Upper lobe of left lung (tissue), 6 donors: Measurements from ENCODE around the gene TES. TPM values are rescaled to one million over a fixed set of nuclear protein-coding genes. Genes with fewer than 3 reads are reported as not detected.

Experiments used
- ATAC-seq, 2 donors: fragments of 200-7000 bp; cut with Tn5 transposase; one replicate each; pipeline ENCODE4 v1.9.1; 2022; ENCODE audit warnings: mild to moderate bottlenecking in 2 of 2, moderate library complexity in 2 of 2; ENCODE audit not compliant: low FRiP score in 2 of 2
- DNase-seq, 2 donors: peaks; one replicate each; pipeline ENCODE4 v3.0.0-alpha.2; 2019 to 2020
- H3K27ac ChIP-seq, 4 donors: fragments of 200-600 bp; sonication (generic); one replicate each; pipeline ENCODE4 v1.5.1; 2016 to 2019
- H3K27me3 ChIP-seq, 4 donors: fragments of 200-600 bp; sonication (generic); one replicate each; pipeline ENCODE4 v1.5.1; 2017 to 2019
- H3K36me3 ChIP-seq, 4 donors: fragments of 200-600 bp; sonication (generic); one replicate each; pipeline ENCODE4 v1.5.1; 2016 to 2019
- H3K4me1 ChIP-seq, 4 donors: fragments of 200-600 bp; sonication (generic); one replicate each; pipeline ENCODE4 v1.5.1; 2018 to 2019
- H3K4me3 ChIP-seq, 4 donors: fragments of 200-600 bp; sonication (generic); one replicate each; pipeline ENCODE4 v1.5.1; 2017 to 2019; ENCODE audit warnings: mild to moderate bottlenecking in 2 of 4, moderate library complexity in 1 of 4
- H3K9me3 ChIP-seq, 4 donors: fragments of 200-600 bp; sonication (generic); one replicate each; pipeline ENCODE4 v1.5.1; 2018 to 2019
- CTCF ChIP-seq, 6 experiments: fragments of 450-650 bp in 4 of 6; fragments of 200-600 bp in 2 of 6; sonication (generic) in 2 of 6; IDR thresholded peaks; one replicate each; pipeline ENCODE4 v1.5.1; 2016 to 2019; ENCODE audit warnings: antibody characterized with exemption in 6 of 6
- EP300 ChIP-seq, 4 donors: sonication (generic); formaldehyde crosslinking; IDR thresholded peaks; one replicate each; pipeline ENCODE4 v1.5.1; 2017; ENCODE audit warnings: antibody characterized with exemption in 4 of 4, control low read depth in 2 of 4
- POLR2A ChIP-seq, 4 donors: fragments of 450-650 bp; IDR thresholded peaks; one replicate each; pipeline ENCODE4 v1.5.1; 2016 to 2017; ENCODE audit warnings: antibody characterized with exemption in 4 of 4, mild to moderate bottlenecking in 2 of 4
- POLR2AphosphoS5 ChIP-seq, 2 donors: sonication (generic); formaldehyde crosslinking; IDR thresholded peaks; one replicate each; pipeline ENCODE4 v1.5.1; 2017; ENCODE audit warnings: antibody characterized with exemption in 2 of 2
- WGBS, 2 donors: methylation state at CpG; one replicate each; pipeline ENCODE4 v1.1.5; 2017 to 2018; 5-methylcytosine and 5-hydroxymethylcytosine counted together
- total RNA-seq, 6 donors: library from RNA; depleted of rRNA in 4 of 6; stranded (reverse); fragments of >200 nt in 4 of 6; gene quantifications; one replicate each; pipeline versions ENCODE4 v1.1.0 to v1.2.1, GENCODE V29; 2016 to 2021
- donor health status: DM: no; HTN: no; CAD: no; lungs with moderate emphysema.
- donor health status: DM: no; HTN: yes; CAD: no; lungs with severe emphysema.

The TES gene
- total RNA-seq, 6 donors from 2014 or later: 58.0 to 159 (median 87.1) TPM

GRCh38 chr7:116227678-116228239 is 17.4 kb downstream of the TES start:
- ATAC-seq: peak in 1 of 2 donors; percentile 86
- H3K27me3 ChIP-seq: no peaks in the 10 kb centered on the region
- H3K36me3 ChIP-seq: no peaks in the 10 kb centered on the region
- no peaks in the 10 kb centered on the region for H3K9me3 ChIP-seq
- peaks cover 24 to 41% (median 27%) of the 10 kb centered on the region in 4 donors for H3K4me1 ChIP-seq
- no peak for TF ChIP-seq POLR2AphosphoS5 (IDR thresholded peaks at IDR 0.05)
- no peak for TF ChIP-seq CTCF (IDR thresholded peaks at IDR 0.05)
- no peak for TF ChIP-seq EP300 (IDR thresholded peaks at IDR 0.05)
- no peak for TF ChIP-seq POLR2A (IDR thresholded peaks at IDR 0.05)
- H3K27ac ChIP-seq: no peak overlapping the region
- no peak for DNase-seq
- no peak overlapping the region for H3K4me3 ChIP-seq
- 84 to 86% methylated on average over 2 of the region's 2 CpGs for WGBS, 2 donors

GRCh38 chr7:116228241-116228640 is 17.9 kb downstream of the TES start:
- Histone ChIP-seq H3K4me1 (peaks cover 27 to 41% (median 30%) of the 10 kb centered on the region in 4 donors), H3K27ac (no peak overlapping the region)
- no peak for DNase-seq

GRCh38 chr7:116229366-116229765 is 19.0 kb downstream of the TES start:
- no peaks in the 10 kb centered on the region for H3K27me3 ChIP-seq
- DNase-seq (no peak), ATAC-seq (no peak)
- H3K4me1 ChIP-seq: peaks cover 27 to 41% (median 30%) of the 10 kb centered on the region in 4 donors
- H3K27ac ChIP-seq: no peak overlapping the region
- H3K36me3 ChIP-seq: no peaks in the 10 kb centered on the region
- TF ChIP-seq POLR2AphosphoS5 (IDR thresholded peaks at IDR 0.05): no peak
- no peak for TF ChIP-seq POLR2A (IDR thresholded peaks at IDR 0.05)
- TF ChIP-seq EP300 (IDR thresholded peaks at IDR 0.05): no peak
- TF ChIP-seq CTCF (IDR thresholded peaks at IDR 0.05): no peak
- H3K9me3 ChIP-seq: no peaks in the 10 kb centered on the region
- no peak overlapping the region for H3K4me3 ChIP-seq

More at GRCh38 chr7:116228241-116228640, 17.9 kb downstream of the TES start:
- no peak for TF ChIP-seq POLR2A (IDR thresholded peaks at IDR 0.05)
- no peak for TF ChIP-seq POLR2AphosphoS5 (IDR thresholded peaks at IDR 0.05)
- no peak for TF ChIP-seq CTCF (IDR thresholded peaks at IDR 0.05)
- TF ChIP-seq EP300 (IDR thresholded peaks at IDR 0.05): no peak
- Histone ChIP-seq H3K4me3 (no peak overlapping the region), H3K36me3 (no peaks in the 10 kb centered on the region), H3K27me3 (no peaks in the 10 kb centered on the region), H3K9me3 (no peaks in the 10 kb centered on the region)
- WGBS, 2 donors: 75 to 83% methylated on average over 5 of the region's 5 CpGs
- peak in 1 of 2 donors; percentile 22 for ATAC-seq

- H3K4me1 ChIP-seq: peaks cover 27 to 41% (median 30%) of the 10 kb centered on the region in 4 donors
Measured at GRCh38 chr7:116230191-116231005, 20.1 kb downstream of the TES start.

More at GRCh38 chr7:116230191-116231005, 20.1 kb downstream of the TES start:
- Histone ChIP-seq H3K27ac (peak overlapping the region; percentile 7 to 74 (median 63)), H3K27me3 (no peaks in the 10 kb centered on the region), H3K9me3 (no peaks in the 10 kb centered on the region), H3K36me3 (no peaks in the 10 kb centered on the region), H3K4me3 (no peak overlapping the region)
- 65 to 72% methylated on average over 4 of the region's 4 CpGs for WGBS, 2 donors
- TF ChIP-seq POLR2A (IDR thresholded peaks at IDR 0.05): no peak
- no peak for TF ChIP-seq POLR2AphosphoS5 (IDR thresholded peaks at IDR 0.05)
- TF ChIP-seq CTCF (IDR thresholded peaks at IDR 0.05): no peak
- TF ChIP-seq EP300 (IDR thresholded peaks at IDR 0.05): no peak
- no peak for DNase-seq
- no peak for ATAC-seq
